Measurements from ENCODE around the gene CHCHD10. TPM values are rescaled to one million over a fixed set of nuclear protein-coding genes. Genes with fewer than 3 reads are reported as not detected.
A peak's percentile ranks its signal among the peaks of the same experiment; 100 is the strongest.

Gene CHCHD10
- polyA plus RNA-seq, 3 donors from 2014 or later, result 5.7 to 9.3 (median 8.1) TPM

GRCh38 chr22:23783265-23784150 is 15.7 kb upstream of the CHCHD10 start:
- Mint-ChIP-seq H3K36me3 (no peaks in the 10 kb centered on the region), H3K4me1 (peaks cover 28 to 29% of the 10 kb centered on the region in 2 donors), H3K27ac (no peak overlapping the region), H3K9me3 (no peaks in the 10 kb centered on the region), H3K27me3 (ENCODE audit: low read depth in 3 of 3) (peaks cover 0 to 1% (median under 1%) of the 10 kb centered on the region in 3 donors), H3K4me3 (no peak overlapping the region)
- DNase-seq, result no peak

GRCh38 chr22:23782703-23783102 is 14.9 kb upstream of the CHCHD10 start:
- no peak for DNase-seq
- peaks cover 21 to 24% of the 10 kb centered on the region in 2 donors for H3K4me1 Mint-ChIP-seq
- H3K36me3 Mint-ChIP-seq, result no peaks in the 10 kb centered on the region
- no peak overlapping the region for H3K4me3 Mint-ChIP-seq
- no peak overlapping the region for H3K27ac Mint-ChIP-seq
- peaks cover 0 to 2% (median 1%) of the 10 kb centered on the region in 3 donors for H3K27me3 Mint-ChIP-seq (ENCODE audit: low read depth in 3 of 3)
- no peaks in the 10 kb centered on the region for H3K9me3 Mint-ChIP-seq

GRCh38 chr22:23782252-23782651 is 14.5 kb upstream of the CHCHD10 start:
- Mint-ChIP-seq H3K36me3 (no peaks in the 10 kb centered on the region), H3K4me3 (no peak overlapping the region), H3K27ac (no peak overlapping the region), H3K4me1 (peaks cover 17 to 20% of the 10 kb centered on the region in 2 donors), H3K9me3 (no peaks in the 10 kb centered on the region), H3K27me3 (ENCODE audit: low read depth in 3 of 3) (peaks cover 0 to 2% (median 1%) of the 10 kb centered on the region in 3 donors)
- DNase-seq, result no peak

GRCh38 chr22:23781511-23782183 is 13.9 kb upstream of the CHCHD10 start:
- no peak overlapping the region for H3K27ac Mint-ChIP-seq
- H3K9me3 Mint-ChIP-seq, result no peaks in the 10 kb centered on the region
- H3K4me1 Mint-ChIP-seq, result peaks cover 16 to 17% of the 10 kb centered on the region in 2 donors
- peaks cover 0 to 2% (median 1%) of the 10 kb centered on the region in 3 donors for H3K27me3 Mint-ChIP-seq (ENCODE audit: low read depth in 3 of 3)
- no peak overlapping the region for H3K4me3 Mint-ChIP-seq
- DNase-seq, result no peak
- H3K36me3 Mint-ChIP-seq, result no peaks in the 10 kb centered on the region

- H3K4me3 Mint-ChIP-seq, result no peak overlapping the region
- H3K9me3 Mint-ChIP-seq, result no peaks in the 10 kb centered on the region
- H3K36me3 Mint-ChIP-seq, result no peaks in the 10 kb centered on the region
- no peak overlapping the region for H3K27ac Mint-ChIP-seq
- H3K27me3 Mint-ChIP-seq (ENCODE audit: low read depth in 3 of 3), result peaks cover 0 to 2% (median 1%) of the 10 kb centered on the region in 3 donors
- peaks cover 10 to 11% of the 10 kb centered on the region in 2 donors for H3K4me1 Mint-ChIP-seq
- DNase-seq, result no peak
These were observed 13.3 kb upstream of the CHCHD10 start for GRCh38 chr22:23781065-23781464.

- peaks cover 8 to 11% of the 10 kb centered on the region in 2 donors for H3K4me1 Mint-ChIP-seq
- DNase-seq, result no peak
- H3K36me3 Mint-ChIP-seq, result no peaks in the 10 kb centered on the region
- no peak overlapping the region for H3K27ac Mint-ChIP-seq
- H3K4me3 Mint-ChIP-seq, result no peak overlapping the region
- no peaks in the 10 kb centered on the region for H3K9me3 Mint-ChIP-seq
- H3K27me3 Mint-ChIP-seq (ENCODE audit: low read depth in 3 of 3), result peaks cover 0 to 3% (median 2%) of the 10 kb centered on the region in 3 donors
These were observed 12.5 kb upstream of the CHCHD10 start for GRCh38 chr22:23780146-23780748.

- peak overlapping the region in 1 of 6 donors; percentile 11 for H3K27ac Mint-ChIP-seq
- H3K36me3 Mint-ChIP-seq, result no peaks in the 10 kb centered on the region
- no peak overlapping the region for H3K4me3 Mint-ChIP-seq
- peaks cover 8 to 11% of the 10 kb centered on the region in 2 donors for H3K4me1 Mint-ChIP-seq
- H3K9me3 Mint-ChIP-seq, result no peaks in the 10 kb centered on the region
- peaks cover 0 to 3% (median 3%) of the 10 kb centered on the region in 3 donors for H3K27me3 Mint-ChIP-seq (ENCODE audit: low read depth in 3 of 3)
- no peak for DNase-seq
These were observed 12.0 kb upstream of the CHCHD10 start for GRCh38 chr22:23779731-23780130.

- peaks cover 0 to 3% (median 3%) of the 10 kb centered on the region in 3 donors for H3K27me3 Mint-ChIP-seq (ENCODE audit: low read depth in 3 of 3)
- no peak for DNase-seq
- no peaks in the 10 kb centered on the region for H3K9me3 Mint-ChIP-seq
- no peaks in the 10 kb centered on the region for H3K36me3 Mint-ChIP-seq
- H3K4me1 Mint-ChIP-seq, result peaks cover 2 to 4% of the 10 kb centered on the region in 2 donors
- no peak overlapping the region for H3K27ac Mint-ChIP-seq
- no peak overlapping the region for H3K4me3 Mint-ChIP-seq
These were observed 11.3 kb upstream of the CHCHD10 start for GRCh38 chr22:23779083-23779482.

- DNase-seq, result no peak
- H3K27ac Mint-ChIP-seq, result no peak overlapping the region
- no peaks in the 10 kb centered on the region for H3K9me3 Mint-ChIP-seq
- no peaks in the 10 kb centered on the region for H3K4me1 Mint-ChIP-seq
- H3K27me3 Mint-ChIP-seq (ENCODE audit: low read depth in 3 of 3), result peaks cover 0 to 3% (median 3%) of the 10 kb centered on the region in 3 donors
- H3K36me3 Mint-ChIP-seq, result no peaks in the 10 kb centered on the region
- H3K4me3 Mint-ChIP-seq, result no peak overlapping the region
These were observed 10.8 kb upstream of the CHCHD10 start for GRCh38 chr22:23778577-23778900.

GRCh38 chr22:23777776-23778576 is 10.2 kb upstream of the CHCHD10 start:
- no peak overlapping the region for H3K4me3 Mint-ChIP-seq
- H3K27ac Mint-ChIP-seq, result no peak overlapping the region
- H3K4me1 Mint-ChIP-seq, result peaks cover 0 to 5% of the 10 kb centered on the region in 2 donors
- no peak for DNase-seq
- H3K9me3 Mint-ChIP-seq, result no peaks in the 10 kb centered on the region
- peaks cover 0 to 3% (median 3%) of the 10 kb centered on the region in 3 donors for H3K27me3 Mint-ChIP-seq (ENCODE audit: low read depth in 3 of 3)
- H3K36me3 Mint-ChIP-seq, result no peaks in the 10 kb centered on the region

- no peak for DNase-seq
- Mint-ChIP-seq H3K27me3 (ENCODE audit: low read depth in 3 of 3) (peaks cover 0 to 4% (median 3%) of the 10 kb centered on the region in 3 donors), H3K4me3 (no peak overlapping the region), H3K36me3 (no peaks in the 10 kb centered on the region), H3K9me3 (no peaks in the 10 kb centered on the region), H3K4me1 (peaks cover 4 to 12% of the 10 kb centered on the region in 2 donors), H3K27ac (no peak overlapping the region)
These were observed 8.1 kb upstream of the CHCHD10 start for GRCh38 chr22:23775779-23776375.

GRCh38 chr22:23774922-23775436 is 7.2 kb upstream of the CHCHD10 start:
- H3K9me3 Mint-ChIP-seq, result no peaks in the 10 kb centered on the region
- no peaks in the 10 kb centered on the region for H3K36me3 Mint-ChIP-seq
- peaks cover 5 to 13% of the 10 kb centered on the region in 2 donors for H3K4me1 Mint-ChIP-seq
- peaks cover 0 to 4% (median 3%) of the 10 kb centered on the region in 3 donors for H3K27me3 Mint-ChIP-seq (ENCODE audit: low read depth in 3 of 3)
- DNase-seq, result no peak
- no peak overlapping the region for H3K4me3 Mint-ChIP-seq
- no peak overlapping the region for H3K27ac Mint-ChIP-seq

All from immature natural killer cell (primary cell).